HG02571 (cell line): ENCODE data around the gene HOXA6.

Experiments used
- ATAC-seq: cut with Tn5 transposase; IDR thresholded peaks from one replicate; pipeline ENCODE4 v1.9.1; 2021; ENCODE audit warnings: mild to moderate bottlenecking, moderate library complexity; ENCODE audit not compliant: unreplicated experiment

Gene HOXA6

DNA sequence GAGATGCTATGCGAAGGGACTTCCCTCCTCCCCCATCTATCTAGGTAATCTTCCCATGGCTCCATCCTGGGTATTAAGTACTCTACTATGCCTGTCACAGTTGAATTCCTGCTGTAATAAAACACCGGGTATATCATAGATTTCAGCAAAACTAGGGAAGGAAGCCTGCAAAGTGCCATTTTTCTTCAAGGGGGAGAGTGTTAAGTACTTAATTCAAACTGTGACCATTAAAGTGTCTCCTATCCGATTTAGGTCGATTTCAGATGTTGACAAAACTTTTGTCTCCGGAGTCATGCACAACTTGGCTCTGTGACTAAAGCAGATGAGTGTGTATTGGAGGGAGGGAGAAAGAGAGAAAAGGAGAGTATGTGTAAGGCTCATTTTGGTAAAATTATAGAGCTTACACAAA, 21.6 kb downstream of the HOXA6 start:
- ATAC-seq: no peak

DNA sequence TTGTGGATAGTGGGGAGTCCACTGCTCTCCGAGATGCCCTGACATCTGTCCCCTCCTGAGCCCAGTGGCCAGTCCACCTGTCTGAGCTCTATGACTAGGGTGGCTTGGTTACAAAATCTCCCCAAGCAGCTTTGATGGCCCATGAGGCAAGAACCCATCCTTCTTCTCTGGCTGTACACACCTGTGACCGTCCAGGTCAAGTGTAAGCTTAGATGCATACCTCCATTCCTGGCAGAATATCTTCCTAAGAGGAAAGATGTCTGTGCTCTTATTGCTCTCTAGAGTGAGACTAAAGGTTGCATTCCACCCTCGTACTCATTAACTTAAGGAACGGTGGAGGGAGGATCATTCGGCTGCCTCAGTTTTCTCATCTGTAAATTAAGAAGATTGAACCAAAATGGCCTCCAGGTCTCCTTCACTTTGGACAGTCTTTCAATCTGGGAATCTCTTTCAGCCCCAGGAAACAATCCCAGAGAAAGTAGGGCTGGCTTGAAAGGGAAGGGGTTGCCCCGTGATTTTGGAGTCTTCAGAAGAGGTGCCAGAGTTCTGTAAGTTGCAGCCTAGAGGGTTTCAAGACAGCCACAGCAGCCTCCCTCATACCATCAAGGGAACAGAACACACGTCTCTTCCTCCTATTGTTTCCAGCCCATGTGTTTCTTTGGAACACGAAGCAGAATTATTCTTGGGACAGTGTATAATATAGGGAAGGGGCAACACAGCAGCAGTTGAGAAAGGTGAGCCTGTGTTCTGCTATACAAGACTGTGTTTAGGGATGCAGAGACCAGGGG, 22.5 kb downstream of the HOXA6 start:
- no peak for ATAC-seq

DNA sequence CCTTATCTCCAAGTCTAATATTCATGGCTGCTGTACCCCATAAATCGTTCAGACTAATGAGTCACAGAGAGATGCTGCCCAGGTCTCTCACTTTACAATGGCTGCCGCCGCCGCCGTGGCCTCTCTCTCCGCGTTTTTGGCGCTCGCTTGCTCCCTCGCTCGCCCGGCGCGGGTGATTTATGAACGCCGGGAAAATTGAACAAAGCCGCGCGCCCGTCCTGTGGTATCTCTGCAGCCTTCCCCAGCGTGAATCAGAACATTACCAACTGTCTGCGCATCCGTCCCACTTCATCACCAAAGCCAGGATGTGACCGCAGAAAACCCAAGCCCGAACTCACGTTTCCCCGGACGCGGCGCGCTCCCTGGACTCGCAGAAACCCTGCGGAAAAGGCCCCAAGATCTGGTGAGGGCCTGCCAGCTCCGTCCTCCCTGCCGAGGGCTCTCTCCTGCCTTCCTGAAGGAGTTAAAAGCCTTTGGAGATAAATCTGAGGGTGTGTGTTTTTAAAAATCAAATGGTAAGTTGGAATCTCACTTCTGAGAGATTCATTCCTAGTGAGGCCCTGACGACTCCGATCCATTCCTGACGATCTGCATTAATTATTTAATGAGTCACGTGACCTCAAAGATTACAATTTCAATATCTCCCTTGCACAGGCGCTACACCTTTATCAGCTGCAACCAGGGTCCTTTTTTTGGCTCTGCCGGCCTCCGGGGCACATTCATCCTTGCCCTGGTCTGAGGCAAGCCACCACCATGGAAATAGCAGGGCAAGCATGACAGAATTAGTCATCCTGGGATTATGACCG, 23.3 kb downstream of the HOXA6 start:
- no peak for ATAC-seq

DNA sequence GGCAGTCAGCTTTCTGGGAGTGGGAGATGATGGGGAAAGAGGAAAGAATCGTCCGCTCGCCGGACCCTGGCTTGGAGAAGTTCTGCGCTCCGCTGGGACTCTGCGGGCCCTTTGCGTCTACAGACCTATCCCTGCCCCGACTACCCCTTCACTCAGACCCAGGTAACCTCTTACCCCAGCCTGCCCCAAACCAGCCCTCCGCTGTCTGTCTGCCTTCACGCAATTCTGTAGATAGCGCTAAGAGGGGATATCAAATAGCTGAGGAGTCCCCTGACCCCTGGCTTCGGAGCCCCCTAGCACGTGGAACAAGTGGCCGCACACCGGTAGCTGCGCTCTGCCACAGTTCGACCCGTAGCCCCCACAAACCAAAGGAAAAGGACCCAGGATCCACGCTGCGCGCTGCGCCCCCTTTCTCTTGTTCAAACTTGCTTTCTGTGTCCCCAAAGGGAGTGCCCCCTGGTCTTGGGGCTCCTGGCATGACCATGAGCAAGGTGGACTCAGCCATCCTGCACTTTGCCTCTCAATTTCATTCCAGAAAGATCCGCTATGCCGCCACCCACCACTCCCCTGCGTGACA, 24.0 kb downstream of the HOXA6 start:
- no peak for ATAC-seq

DNA sequence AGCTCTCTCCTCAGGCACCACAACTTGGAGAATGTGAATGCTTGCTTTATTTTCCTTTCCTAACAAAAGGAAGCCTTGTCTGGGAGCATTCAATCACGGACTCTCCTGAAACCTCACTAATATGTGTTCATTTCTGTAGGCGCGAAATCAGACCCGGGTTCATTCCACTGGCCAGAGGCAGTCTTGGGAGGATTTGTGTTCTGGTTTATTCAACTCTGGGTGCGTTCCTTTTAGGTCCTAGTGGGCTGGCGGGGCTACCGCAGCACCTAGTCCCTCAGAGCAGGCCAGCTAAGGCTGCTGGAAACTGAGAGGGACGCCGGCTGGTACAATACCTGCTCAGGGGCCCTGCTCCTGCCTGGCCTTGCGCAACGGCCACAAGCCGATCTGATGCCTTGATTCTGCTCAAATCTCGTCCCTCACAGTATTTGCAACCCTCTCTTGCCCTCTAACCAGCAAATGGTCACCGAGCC, 24.5 kb downstream of the HOXA6 start:
- no peak for ATAC-seq

DNA sequence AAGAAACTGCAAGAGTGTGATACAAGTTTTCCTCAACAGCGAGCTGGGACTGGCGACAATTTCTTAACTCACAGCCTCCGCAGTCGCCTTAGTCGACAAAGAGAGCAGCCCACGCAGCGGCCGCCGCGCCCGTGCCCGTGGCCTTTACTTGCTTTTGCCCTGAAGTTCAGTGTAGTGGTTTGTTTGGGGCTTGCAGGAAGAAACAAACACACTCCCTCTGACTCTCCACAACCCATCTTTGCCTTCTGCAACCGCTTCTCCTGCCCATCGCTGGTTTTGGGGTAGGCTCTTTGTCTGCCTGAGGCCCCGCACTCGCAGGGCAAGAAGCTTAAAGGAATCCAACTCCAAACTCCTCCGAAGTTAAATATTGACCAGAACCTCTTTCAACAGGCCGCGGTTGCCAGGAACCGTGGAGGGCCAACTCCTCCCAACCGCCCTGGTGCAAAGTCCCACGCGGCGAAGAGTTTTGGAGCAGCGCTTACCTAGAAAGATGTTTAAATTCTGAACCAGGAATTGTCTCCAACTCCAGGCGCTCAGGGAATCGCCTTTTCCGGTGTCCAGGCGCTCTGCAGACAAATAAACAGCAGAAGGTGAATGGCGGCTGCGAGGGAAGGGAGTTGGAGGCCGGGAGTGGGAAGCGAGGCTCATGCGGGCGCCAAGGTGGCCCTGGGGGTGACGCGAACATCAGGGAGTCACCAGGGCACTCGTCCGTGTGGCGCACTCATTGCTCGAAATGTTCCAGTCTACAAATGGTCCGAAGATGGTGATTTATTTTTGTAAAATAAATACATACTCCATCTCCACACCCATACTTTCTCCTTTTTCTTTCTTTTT, 25.3 kb downstream of the HOXA6 start:
- no peak for ATAC-seq

DNA sequence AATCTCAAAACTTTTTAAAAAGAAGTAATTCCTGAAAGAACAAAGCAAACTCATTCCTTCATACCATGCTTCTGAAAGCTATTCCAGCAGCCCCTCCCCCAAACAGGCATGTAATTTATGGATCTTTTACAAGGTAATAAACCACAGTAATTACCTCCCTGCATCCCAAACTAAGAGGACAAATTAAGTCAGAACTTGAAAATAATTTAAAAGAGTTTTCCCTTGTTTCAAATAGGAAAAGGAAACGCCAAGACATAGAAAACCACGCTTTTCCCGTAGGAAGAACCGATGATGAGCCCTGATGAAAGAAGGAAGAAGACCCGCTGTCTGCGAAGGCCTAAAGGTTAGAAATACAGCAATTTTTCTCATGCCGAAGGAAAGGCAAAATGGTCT, 25.9 kb downstream of the HOXA6 start:
- ATAC-seq: no peak

DNA sequence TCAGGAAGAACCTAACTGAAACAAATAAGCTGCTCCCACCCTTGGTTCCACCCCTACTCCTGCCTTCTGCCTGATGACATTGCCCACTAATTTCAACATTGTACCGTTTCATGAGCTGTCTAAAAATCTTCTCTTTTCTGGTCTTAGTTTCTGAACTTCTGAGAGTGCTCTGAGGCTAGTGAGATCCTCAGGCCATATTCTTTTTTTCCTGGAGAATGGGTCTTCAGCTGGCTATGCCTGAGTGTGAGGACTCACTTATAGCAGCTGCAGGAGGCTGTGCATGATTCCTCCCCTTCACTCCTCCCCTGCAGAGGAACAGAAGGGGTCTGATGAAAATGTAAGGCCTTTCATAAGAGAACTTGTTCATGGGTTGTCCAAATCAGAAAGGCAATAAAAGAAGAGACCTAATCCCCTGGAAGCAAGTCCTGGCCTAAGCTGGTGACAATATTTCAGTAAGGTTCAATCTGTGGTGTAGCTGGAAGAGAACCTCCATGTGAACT, 28.1 kb downstream of the HOXA6 start:
- ATAC-seq: no peak

DNA sequence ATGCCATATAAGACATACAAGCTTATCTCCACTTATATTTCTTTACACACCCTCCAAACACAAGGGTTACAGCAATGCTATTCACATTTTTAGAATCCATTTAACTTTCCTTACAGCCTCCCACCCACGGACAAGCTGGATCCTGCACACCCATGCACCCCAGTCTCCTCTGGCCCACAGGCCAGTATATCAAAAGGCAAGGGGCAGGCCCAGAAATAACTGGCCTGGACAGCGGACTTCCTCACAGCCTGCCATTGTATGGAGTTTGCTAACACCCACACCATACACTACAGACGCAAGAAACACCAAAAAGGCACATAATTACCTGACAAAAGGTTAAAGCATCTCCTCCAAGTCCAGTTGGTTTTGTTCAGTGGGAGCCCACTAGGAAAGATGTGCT, 29.0 kb downstream of the HOXA6 start:
- ATAC-seq: no peak

DNA sequence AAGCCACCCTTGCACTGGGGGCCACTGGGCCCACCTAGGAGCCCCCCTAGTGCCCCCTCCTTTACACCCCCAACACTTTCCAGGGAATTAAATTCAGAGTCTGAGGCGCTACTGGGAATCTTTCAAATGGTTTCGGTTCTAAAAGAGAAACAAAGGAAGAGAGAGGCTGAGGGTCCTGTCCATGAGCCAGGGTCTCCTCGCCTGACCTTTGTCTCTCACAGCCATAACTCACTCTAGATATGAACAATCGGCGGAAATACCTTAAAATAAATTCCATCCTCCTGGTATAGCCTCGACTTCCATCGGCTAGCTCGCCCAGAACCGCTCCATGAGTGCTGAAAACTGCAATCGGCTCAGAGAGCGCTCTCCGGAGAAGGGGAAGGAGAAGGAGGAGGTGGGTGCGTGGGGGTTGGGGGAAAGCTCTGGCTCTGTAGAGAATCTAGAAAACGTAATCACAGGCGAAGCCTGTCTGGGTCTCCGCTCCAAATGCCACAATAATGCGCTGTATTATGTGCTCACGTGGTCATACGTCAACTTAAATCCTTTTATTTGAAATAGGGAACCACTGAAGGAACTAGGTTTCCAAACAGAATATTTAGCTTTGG, 29.6 kb downstream of the HOXA6 start:
- no peak for ATAC-seq

DNA sequence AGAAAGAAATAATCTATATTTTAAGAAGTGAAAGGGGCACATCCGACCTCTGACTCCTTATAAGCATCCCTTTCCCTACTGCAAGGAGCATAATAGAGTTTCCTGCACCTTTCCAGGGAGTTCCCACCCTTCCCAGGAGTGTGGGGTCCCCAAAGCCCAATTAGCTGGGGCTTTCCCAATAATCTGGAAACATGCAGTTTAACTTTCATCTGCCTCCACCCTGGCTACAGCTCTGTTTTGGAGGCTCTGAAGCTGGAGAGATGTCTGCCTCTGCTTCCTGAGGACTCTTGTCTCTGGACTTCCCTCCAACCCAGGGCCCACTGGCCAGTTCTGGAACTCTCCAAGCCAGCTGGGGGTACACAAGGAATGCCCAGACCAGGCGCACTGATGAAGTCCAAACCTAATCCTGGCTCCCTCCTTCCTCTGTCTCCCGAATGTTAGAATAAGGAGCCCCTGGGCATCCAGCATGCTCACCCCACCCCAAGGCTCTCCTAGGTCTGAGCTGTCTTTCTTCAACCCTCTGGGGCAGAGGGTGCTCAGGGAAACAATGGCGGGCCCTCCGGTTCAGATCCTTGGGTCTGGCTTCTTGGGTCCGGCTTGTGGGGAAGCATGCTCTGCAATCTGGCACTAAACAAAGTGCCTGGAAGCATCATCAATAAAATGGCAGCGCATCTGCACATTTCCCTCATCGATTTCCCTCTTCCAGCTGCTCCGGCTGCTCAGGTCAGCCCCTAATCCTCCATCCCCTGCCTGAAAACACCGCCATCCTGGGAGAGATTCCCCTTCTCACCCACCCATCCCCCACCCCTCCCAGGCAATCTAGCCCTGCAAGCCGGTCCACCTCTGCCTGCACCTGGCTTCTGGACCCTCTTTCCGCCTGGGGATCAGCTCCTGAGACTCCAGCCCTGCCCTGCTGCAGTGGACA, 30.4 kb downstream of the HOXA6 start:
- ATAC-seq: no peak

DNA sequence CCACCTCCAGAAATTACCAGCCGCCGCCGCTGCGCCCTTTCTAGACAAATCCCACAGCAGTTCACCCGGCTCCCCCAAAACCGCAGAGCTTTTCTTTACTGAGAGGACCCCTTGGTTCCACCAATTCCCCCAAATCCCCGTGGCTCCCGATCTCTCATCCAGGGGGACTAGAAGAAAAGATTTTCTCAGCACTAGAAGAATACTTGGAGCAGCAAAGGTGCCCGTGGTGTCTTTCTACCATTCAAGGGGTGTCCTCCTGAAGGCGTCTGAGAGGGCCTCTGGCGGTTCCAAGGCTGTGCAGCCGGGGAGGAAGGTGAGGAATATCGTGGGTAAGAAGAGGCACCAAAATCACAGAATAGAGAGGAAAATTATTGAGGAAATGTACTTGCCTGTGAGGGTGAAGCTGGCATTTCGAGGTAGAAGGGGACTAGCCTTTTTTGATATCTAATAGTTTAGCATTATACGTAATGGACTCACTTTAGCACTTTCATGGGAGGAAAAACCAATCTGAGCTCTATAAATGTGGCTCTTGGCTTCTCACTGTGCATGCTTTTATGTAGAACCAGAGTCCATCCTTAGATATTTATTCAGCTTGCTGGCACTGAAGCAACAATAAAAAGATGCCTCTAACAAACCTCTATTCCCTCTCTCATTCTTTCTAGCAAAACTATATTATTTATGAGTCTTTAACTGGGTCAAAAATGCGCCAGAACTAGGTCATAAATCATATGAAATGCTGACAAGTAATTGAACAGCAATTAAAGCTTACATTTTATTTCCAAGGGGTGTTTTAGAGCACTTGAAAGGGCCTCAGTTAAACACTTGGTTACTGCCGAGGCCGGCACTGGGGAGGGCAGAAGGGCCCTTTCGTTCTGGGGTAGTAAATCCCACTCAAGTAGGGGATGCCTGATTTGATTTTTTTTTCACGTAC, 31.3 kb downstream of the HOXA6 start:
- no peak for ATAC-seq

DNA sequence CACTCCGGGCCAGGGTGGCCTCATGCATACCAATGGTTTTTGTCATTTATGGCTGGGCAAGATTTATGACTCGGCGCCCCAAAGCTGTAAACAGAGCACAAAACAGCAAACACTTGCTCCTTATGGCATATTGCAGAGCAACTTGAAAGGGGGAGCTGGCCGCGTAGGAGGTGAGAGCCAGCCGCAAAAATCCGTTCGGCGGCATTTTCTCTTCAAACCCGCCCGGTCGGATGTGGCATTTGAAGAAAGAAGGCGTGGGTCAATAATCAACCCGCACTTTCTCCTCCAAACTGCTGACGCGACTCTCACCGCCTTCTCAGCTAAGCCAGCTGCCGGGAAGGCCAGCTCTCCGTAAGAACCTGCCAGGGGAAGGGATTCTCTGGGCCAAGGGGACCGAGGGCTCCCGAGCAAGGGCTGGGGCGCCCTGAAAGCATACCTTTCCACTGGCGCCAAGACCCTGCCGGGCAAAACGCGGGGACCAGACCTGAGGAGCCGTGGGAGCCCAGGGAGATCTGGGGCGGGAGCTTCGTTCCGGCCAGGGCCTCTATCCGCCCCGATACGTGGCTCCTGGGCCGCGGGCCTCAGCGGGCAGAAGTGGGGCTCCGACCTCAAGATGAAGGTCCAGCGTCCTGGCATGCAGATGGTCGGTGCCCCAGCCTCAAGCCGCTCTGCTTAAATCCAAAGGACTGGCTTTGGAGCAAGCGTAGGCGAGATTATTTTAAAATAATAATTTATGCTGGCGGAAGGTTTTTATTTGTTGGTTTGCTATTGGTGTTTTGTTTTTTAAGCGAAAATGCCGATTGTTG, 32.1 kb downstream of the HOXA6 start:
- no peak for ATAC-seq

DNA sequence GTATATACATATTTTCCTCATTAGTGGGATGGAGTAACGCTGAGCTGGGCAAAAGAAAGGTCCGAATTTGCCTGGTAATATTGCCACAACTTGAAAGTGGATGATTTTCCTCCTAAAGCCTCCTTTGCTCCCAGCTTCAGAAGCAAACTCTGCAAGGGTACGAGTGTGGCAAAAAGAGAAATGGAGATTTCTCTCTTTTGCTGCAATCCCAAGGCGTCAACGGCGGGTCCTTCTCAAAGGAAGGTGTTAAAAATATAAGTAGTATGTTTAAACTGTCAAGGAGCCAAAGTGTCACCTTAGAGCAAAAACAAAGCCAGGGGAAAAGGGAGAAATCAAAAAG, 32.7 kb downstream of the HOXA6 start:
- no peak for ATAC-seq

DNA sequence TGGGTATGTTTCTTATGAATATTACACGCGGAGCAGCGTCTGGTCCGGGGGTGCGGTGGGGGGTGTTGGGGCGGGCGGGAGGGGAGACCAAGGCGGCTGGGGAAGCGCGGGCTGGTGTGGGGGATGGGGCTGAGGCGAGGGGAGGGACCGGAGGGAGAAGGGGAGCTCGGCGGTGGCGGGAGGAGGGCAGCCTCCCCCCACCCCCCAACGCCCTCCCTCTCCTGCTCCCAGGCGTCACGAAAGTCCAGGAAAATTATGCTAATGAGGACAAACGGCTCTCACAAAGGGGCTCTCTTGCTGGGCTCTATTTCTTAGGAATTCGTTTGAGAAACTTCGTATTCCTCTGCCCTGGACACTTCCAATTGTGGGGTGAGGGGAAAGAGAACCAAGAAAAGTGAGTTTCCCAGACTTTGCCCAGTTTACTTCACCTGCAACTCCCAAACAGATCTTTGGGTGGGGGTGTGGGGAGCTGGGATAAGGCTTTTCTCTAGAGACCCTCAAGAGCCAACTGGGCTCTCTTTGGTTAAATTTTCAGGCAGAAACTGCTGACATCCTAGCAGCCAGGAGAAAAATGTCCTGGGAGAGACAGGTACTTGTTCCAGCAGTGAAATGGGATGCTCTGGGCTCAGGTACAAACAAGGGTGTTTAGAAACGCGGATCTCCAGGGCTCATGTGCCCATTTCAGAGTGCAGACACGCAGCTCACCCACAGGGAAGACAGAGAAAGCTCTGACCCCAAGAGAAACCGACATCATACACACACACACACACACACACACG, 33.4 kb downstream of the HOXA6 start:
- no peak for ATAC-seq
